ENCODE measurements around the gene SMIM35.
A peak's percentile ranks its signal among the peaks of the same experiment; 100 is the strongest.

The SMIM35 gene

GRCh38 chr11:118003456-118003855, 83.3 kb downstream of the SMIM35 start:
- DNase-seq (ENCODE audit: low read depth in 2 of 2), result no peak

- peak in 1 of 2 experiments; percentile 66 for DNase-seq (ENCODE audit: low read depth in 2 of 2)
Observed at GRCh38 chr11:118002541-118003423, 84.0 kb downstream of the SMIM35 start.

GRCh38 chr11:118002010-118002540, 84.7 kb downstream of the SMIM35 start:
- peak in 1 of 2 experiments; percentile 31 for DNase-seq (ENCODE audit: low read depth in 2 of 2)

DNA sequence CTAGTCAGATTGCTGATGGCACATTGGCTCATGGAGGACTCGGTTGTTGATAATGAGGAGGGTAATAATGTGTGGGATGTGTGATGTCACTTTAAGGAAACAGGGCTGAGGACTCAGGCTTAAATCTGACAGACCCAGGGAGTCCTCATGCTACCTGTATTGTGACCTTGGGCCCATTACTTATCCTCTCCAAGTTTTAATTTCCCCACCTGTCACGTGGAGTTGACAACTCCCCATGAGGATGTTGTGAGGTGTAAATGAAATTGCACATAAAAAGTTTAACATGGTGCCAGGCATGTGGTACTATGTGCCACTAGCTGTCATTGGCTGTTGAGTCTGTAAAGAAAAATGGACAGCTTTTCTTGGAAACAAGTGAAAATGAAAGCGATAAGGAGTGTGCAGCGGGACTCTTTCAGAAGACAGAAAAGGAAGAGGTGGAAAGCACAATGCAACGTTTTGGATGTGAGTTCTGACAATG, 85.2 kb downstream of the SMIM35 start:
- no peak for DNase-seq (ENCODE audit: low read depth in 2 of 2)

- no peak for DNase-seq (ENCODE audit: low read depth in 2 of 2)
Observed at GRCh38 chr11:118000850-118001228, 85.9 kb downstream of the SMIM35 start.

GRCh38 chr11:118000067-118000849, 86.5 kb downstream of the SMIM35 start:
- no peak for DNase-seq (ENCODE audit: low read depth in 2 of 2)

DNA sequence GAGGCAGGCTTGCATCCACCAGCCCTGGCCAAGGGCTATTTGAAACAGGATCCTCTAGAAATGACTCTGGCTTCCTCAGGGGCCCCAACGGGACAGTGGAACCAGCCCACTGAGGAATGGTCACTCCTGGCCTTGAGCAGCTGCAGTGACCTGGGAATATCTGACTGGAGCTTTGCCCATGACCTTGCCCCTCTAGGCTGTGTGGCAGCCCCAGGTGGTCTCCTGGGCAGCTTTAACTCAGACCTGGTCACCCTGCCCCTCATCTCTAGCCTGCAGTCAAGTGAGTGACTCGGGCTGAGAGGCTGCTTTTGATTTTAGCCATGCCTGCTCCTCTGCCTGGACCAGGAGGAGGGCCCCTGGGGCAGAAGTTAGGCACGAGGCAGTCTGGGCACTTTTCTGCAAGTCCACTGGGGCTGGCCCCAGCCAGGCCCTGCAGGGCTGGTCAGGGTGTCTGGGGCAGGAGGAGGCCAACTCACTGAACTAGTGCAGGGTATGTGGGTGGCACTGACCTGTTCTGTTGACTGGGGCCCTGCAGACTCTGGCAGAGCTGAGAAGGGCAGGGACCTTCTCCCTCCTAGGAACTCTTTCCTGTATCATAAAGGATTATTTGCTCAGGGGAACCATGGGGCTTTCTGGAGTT, 87.3 kb downstream of the SMIM35 start:
- DNase-seq (ENCODE audit: low read depth in 2 of 2), result no peak

GRCh38 chr11:117998664-117999353, 88.0 kb downstream of the SMIM35 start:
- no peak for DNase-seq (ENCODE audit: low read depth in 2 of 2)

DNA sequence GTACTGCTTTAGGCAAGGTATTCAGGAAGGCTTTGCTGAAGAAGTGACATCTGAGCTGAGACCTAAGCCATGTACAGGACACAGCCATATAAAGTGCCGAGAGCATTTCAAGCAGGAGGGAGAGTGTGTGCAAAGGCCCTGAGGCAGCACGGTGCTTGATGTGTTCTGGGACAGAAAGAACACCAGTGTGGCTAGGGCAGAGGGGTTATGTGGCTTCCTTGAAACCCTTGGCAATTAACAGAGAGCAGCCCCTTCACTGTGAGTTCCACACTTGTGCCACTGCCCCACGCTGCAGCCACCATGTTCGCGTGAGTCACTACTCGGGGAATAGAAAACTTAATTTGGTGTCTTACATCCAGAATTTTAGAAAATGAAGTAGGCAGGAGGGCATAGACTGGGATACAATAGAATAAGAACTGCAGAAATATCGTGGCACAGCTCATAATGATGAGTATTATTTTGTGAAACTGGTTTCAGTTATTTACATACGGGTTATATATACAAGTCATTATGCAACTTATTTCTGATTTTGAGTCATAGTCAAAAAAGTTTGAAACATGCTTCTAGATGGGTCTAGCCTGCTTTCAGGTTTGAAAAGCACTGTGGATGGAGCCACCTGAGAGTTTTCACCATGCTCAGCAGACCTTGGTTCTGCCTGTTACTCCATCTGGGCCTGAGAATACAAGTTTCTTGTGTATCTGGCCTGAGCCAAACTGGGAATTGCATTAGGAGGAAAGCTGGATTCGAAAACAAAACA, 88.8 kb downstream of the SMIM35 start:
- no peak for DNase-seq (ENCODE audit: low read depth in 2 of 2)

DNA sequence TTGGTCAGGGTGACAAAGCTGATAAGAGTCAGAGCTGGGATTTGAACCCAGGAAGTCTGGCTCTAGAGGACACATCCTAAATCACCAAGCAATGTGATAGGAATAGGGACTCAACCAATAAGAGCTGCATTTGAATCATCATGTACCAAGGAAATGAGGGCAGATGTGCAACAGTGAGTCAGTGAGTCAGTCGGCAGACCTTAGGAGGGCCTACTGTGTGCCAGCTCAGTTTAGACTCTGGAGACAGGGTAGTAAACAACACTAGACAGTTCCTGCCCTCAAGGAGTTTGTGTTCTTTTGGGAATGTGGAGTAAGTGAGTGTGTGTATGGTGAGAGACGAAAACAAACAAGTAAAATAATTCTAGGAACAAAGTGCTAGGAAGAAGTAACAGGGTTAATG, 89.4 kb downstream of the SMIM35 start:
- no peak for DNase-seq (ENCODE audit: low read depth in 2 of 2)

GRCh38 chr11:117996058-117996457, 90.7 kb downstream of the SMIM35 start:
- no peak for DNase-seq (ENCODE audit: low read depth in 2 of 2)

DNA sequence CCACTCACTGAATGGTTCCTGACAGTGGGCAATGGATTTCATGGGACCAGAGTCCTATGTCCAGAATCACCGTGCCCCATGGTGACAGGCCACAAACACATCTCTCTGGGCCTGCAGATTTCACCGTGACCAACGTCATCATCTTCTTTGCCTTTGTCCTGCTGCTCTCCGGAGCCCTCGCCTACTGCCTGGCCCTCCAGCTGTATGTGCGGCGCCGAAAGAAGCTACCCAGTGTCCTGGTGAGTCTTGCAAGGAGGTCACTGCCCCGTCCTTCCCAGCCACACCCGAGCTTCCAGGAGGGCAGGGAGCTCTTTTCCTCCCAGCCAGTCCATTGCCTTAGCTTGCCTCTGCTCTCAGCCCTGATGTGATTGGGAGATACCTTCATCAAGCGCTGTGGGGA, 91.3 kb downstream of the SMIM35 start:
- no peak for DNase-seq (ENCODE audit: low read depth in 2 of 2)

- no peak for DNase-seq (ENCODE audit: low read depth in 2 of 2)
Observed at GRCh38 chr11:117993988-117994745, 92.6 kb downstream of the SMIM35 start.

DNA sequence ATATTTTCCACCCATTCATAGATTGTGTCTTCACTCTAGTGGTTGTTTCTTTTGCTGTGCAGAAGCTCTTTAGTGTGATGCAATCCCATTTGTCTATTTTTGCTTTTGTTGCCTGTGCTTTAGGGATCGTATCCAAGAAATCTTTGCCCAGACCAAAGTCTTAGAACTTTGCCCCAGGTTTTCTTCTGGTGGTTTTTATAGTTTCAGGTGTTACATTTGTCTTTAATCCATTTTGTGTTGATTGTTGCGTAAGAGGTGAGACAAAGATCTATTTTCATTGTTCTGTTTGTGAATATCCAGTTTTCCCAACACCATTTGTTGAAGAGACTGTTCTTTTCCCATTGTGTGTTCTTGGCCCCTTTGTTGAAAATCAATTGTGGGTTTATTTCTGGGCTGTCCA, 94.1 kb downstream of the SMIM35 start:
- no peak for DNase-seq (ENCODE audit: low read depth in 2 of 2)

DNA sequence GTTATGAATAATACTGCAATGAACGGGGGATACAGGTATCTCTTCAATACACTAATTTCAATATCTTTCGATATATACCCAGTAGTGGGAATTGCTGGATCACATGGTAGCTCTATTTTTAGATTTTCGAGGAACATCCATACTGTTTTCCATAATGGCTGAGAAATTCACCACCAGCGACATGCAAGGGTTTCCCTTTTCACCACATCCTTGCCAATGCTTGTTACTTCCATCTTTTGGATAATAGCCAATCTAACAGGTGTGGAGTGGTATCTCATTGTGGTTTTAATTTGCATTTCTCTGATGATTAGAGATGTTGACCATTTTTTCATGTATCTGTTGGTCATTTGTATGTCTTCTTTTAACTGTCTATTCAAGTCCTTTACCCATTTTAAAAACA, 94.6 kb downstream of the SMIM35 start:
- no peak for DNase-seq (ENCODE audit: low read depth in 2 of 2)

DNA sequence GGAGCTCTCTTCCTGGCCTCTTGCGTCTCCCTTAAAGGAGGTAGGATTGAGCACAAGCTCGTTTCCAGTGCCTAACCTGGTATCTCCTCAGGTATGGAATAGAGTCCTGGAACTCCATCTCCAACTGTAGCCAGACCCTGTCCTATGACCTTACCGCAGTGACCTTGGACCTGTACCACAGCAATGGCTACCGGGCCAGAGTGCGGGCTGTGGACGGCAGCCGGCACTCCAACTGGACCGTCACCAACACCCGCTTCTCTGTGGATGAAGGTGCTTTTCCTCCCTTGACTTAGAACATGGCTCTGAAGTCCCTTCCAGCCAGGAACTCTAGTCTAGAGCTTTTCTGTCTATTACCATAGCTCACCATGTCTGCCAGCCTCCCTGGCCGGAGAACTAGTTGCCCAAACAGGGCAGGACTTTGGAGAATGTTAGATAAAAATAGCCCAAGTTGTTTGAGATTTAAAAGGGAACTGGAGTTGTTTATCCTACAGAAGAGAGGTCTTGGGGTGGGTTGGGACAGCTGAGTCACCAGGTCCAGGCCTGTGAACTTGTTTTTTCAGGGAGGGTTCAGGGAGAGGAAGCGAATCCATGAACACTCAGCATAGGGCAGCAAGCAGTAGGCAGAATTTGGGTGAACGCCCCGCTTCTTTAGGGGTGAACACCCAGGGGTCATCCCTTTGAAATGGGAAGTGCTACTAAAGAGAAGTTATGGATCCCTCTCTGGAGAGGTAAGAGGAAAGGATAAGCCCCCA, 97.2 kb downstream of the SMIM35 start:
- no peak for DNase-seq (ENCODE audit: low read depth in 2 of 2)

DNA sequence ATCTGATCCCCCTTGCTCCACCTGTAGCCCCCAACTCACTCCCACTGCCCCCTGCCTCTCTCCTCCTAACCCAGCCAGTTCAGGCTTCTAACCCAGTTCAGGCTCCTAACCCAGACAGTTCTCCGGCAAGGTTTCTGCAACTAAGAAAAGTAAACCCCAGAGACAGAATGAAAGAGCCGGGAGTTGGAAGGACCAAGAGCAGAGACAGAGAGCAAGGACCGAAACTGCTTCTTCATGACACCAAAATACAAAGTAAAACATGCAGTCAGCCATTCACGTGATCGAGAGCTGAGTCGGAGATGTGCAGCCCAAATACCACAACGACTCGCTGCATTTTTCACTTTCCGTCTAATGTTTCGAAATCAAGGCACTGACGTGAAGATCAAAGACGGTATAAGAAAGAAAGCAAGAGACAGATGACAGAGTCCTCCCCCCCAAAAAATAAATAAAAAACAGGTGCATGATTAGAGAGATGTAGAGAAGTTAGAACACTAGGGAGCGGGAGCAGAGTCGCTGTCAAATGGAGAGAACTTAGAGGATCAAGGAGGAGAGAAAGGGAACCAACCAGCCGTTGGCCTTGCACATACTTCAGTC, 99.7 kb downstream of the SMIM35 start:
- DNase-seq (ENCODE audit: low read depth in 2 of 2), result peak; percentile 57 to 61

DNA sequence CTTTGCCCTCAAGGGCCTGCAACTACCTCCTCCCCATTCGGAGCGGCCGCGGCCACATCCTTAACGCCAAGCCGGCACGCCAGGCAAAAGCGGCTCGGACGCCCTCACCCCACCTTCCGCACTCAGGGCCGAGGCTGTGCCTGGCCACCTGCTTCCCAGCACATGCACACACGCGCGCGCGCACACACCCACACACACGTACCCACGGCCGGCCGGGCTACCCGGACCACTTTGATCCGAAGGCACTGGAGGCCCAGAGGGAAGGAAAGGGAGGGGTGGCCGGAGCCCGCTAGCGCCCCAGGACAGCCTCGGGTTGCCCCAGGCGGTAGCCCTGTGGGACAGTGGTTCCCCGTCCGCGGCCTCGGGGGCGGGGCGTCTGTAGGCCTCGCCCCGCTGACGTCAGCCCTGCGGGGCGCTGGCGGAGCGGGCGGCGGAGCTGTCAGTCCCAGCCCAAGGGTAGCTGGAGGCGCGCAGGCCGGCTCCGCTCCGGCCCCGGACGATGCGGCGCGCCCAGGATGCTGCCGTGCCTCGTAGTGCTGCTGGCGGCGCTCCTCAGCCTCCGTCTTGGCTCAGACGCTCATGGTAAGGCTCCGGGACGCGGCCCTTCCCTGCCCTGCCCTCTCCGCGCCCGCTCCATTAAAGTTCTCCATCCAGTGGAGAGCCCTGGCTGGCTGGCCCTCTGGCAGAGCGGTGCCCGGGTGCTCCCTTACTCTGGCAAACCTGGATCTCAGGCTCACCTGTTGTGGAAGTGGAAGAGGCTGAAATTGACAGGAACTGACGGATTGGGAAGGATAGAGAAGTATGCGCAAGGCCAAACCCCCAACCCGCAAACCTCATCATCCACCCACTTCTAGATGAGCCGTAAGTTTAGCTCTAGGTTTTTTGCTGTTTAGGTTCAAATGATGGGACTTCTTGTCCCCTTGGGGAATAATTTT, 100.5 kb downstream of the SMIM35 start, which contains the start of gene IL10RA:
Gene IL10RA (plus strand): TSS at position 442 of the 935 bp plus-strand sequence. CDS start 74 bp downstream, at position 516.
- DNase-seq (ENCODE audit: low read depth in 2 of 2), result peak; percentile 65 to 76

Data from stimulated activated CD4-positive, alpha-beta T cell treated with anti-CD3 and anti-CD28 coated beads, Interleukin-12 subunit alpha, Interleukin-12 subunit beta, amount 100 ng/mL, for 24 hours (primary cell).